Measurements from ENCODE around the gene SLC5A7.

DNA sequence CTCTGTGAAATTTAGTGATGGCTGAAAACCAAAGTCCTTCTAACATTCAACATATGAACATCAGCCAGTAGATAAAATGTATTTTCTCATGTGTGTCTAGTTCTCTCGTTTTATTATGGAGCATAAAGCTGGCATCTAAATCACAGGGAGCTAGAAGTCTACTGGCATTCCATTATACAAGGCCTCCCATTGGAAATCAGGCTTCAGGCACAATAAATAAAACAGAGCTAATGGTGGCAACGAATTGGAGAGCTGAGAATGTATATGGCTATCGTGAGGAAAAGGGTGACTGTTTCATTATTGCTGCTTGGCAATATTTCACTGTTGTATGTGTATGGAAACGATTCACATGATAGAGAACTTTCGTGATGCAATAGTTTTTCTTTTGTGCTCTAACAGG is 62.4 kb downstream of the SLC5A7 start:
- TF ChIP-seq, protein P1, sequence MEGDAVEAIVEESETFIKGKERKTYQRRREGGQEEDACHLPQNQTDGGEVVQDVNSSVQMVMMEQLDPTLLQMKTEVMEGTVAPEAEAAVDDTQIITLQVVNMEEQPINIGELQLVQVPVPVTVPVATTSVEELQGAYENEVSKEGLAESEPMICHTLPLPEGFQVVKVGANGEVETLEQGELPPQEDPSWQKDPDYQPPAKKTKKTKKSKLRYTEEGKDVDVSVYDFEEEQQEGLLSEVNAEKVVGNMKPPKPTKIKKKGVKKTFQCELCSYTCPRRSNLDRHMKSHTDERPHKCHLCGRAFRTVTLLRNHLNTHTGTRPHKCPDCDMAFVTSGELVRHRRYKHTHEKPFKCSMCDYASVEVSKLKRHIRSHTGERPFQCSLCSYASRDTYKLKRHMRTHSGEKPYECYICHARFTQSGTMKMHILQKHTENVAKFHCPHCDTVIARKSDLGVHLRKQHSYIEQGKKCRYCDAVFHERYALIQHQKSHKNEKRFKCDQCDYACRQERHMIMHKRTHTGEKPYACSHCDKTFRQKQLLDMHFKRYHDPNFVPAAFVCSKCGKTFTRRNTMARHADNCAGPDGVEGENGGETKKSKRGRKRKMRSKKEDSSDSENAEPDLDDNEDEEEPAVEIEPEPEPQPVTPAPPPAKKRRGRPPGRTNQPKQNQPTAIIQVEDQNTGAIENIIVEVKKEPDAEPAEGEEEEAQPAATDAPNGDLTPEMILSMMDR (IDR thresholded peaks at IDR 0.05) = no peak
- TF ChIP-seq, protein P2, sequence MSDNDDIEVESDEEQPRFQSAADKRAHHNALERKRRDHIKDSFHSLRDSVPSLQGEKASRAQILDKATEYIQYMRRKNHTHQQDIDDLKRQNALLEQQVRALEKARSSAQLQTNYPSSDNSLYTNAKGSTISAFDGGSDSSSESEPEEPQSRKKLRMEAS (IDR thresholded peaks at IDR 0.05) = no peak
- TF ChIP-seq RFX5 (IDR thresholded peaks at IDR 0.05) (no peak), POLR2A (IDR thresholded peaks at IDR 0.05; ENCODE audit: low read length) (no peak), KDM5A (IDR thresholded peaks at IDR 0.05) (no peak), CHD4 (IDR thresholded peaks at IDR 0.05; ENCODE audit: borderline replicate concordance) (no peak)

Data from A549 (cell line).